IMR-90 (cell line): ENCODE results near the gene ELL. TPM values are rescaled to one million over a fixed set of nuclear protein-coding genes. Genes with fewer than 3 reads are reported as not detected.

Experiments
- ATAC-seq: fragments of 200-7000 bp; cut with Tn5 transposase; 2 replicates; pipeline ENCODE4 v1.9.1; 2020; ENCODE audit warnings: low read depth, mild to moderate bottlenecking, moderate library complexity
- BruUV-seq: library from RNA; stranded (reverse); fragments of 400-500 nt; replicated peaks from 2 replicates; lab custom pipeline; 2021; lab: Mats Ljungman, UMichigan
- CTCF ChIA-PET: fragments of 300-600 bp; formaldehyde crosslinking; extraction: SDS; loops from one replicate; lab custom pipeline; 2021; ENCODE audit warnings: antibody characterized with exemption; lab: Yijun Ruan, JAX
- POLR2A ChIA-PET: fragments of 300-600 bp; sonication (Branson Sonifier 250); formaldehyde crosslinking; loops from one replicate; lab custom pipeline; 2022; ENCODE audit warnings: antibody characterized with exemption; ENCODE audit not compliant: unreplicated experiment; lab: Charles Lee
- DNase-seq: peaks from one replicate; pipeline ENCODE4 v3.0.0; 2013
- H2AFZ ChIP-seq: replicated peaks from 2 replicates; pipeline ENCODE3; 2013; ENCODE audit warnings: low read length, mild to moderate bottlenecking; ENCODE audit not compliant: poor library complexity
- H2AK5ac ChIP-seq: 2 replicates; pipeline ENCODE4 v1.6.1; 2013; ENCODE audit warnings: low read depth, low read length, inconsistent platforms
- H2AK9ac ChIP-seq: replicated peaks from 2 replicates; pipeline ENCODE3; 2013; ENCODE audit warnings: mild to moderate bottlenecking, low read depth, low read length, moderate library complexity; ENCODE audit not compliant: poor library complexity
- H2BK120ac ChIP-seq: 2 replicates; pipeline ENCODE4 v1.6.1; 2013; ENCODE audit warnings: low read depth, low read length, inconsistent platforms
- H2BK15ac ChIP-seq: 3 replicates; pipeline ENCODE4 v1.6.1; 2013; ENCODE audit warnings: low read depth, low read length, inconsistent platforms
- H2BK20ac ChIP-seq: 2 replicates; pipeline ENCODE4 v1.6.1; 2013; ENCODE audit warnings: low read depth, mild to moderate bottlenecking, inconsistent platforms, low read length, moderate library complexity
- H2BK5ac ChIP-seq: 2 replicates; pipeline ENCODE4 v1.6.1; 2013; ENCODE audit warnings: mild to moderate bottlenecking, low read depth, low read length, inconsistent platforms; ENCODE audit not compliant: poor library complexity, severe bottlenecking
- H3K14ac ChIP-seq: replicated peaks from 2 replicates; pipeline ENCODE4 v1.6.1; 2013; ENCODE audit warnings: low read depth, low read length, inconsistent platforms
- H3K18ac ChIP-seq: 2 replicates; pipeline ENCODE4 v1.6.1; 2013; ENCODE audit warnings: low read depth, low read length, control low read depth
- H3K23ac ChIP-seq: 2 replicates; pipeline ENCODE4 v1.6.1; 2013; ENCODE audit warnings: low read depth, low read length, inconsistent platforms
- H3K27ac ChIP-seq: 2 replicates; pipeline ENCODE4 v1.5.1; 2013; ENCODE audit warnings: mild to moderate bottlenecking, control low read depth, low read length; ENCODE audit not compliant: insufficient read depth
- H3K27me3 ChIP-seq: 2 replicates; pipeline ENCODE4 v1.6.1; 2013; ENCODE audit warnings: low read length; ENCODE audit not compliant: control insufficient read depth, insufficient read depth
- H3K36me3 ChIP-seq: 2 replicates; pipeline ENCODE4 v1.6.1; 2013; ENCODE audit warnings: low read length, mixed read lengths; ENCODE audit not compliant: control insufficient read depth, insufficient read depth
- H3K4ac ChIP-seq: 2 replicates; pipeline ENCODE4 v1.6.1; 2013; ENCODE audit warnings: low read depth, low read length, inconsistent platforms
- H3K4me1 ChIP-seq: 2 replicates; pipeline ENCODE4 v1.6.1; 2013; ENCODE audit warnings: low read length, mixed read lengths; ENCODE audit not compliant: control insufficient read depth, insufficient read depth
- H3K4me2 ChIP-seq: 2 replicates; pipeline ENCODE4 v1.6.1; 2013; ENCODE audit warnings: low read depth, mild to moderate bottlenecking, control low read depth, low read length, moderate library complexity
- H3K4me3 ChIP-seq: 2 replicates; pipeline ENCODE4 v1.5.1; 2013; ENCODE audit warnings: low read depth, mild to moderate bottlenecking, control low read depth, low read length, moderate library complexity; ENCODE audit not compliant: insufficient read depth
- H3K56ac ChIP-seq: 2 replicates; pipeline ENCODE4 v1.6.1; 2013; ENCODE audit warnings: low read length, inconsistent platforms; ENCODE audit not compliant: insufficient read depth; ENCODE audit errors: extremely low read depth
- H3K79me1 ChIP-seq, 2 experiments: 2 replicates each; pipeline ENCODE4 v1.6.1; 2013; ENCODE audit warnings: low read length in 2 of 2, inconsistent platforms in 1 of 2, low read depth in 1 of 2
- H3K9ac ChIP-seq: 2 replicates; pipeline ENCODE4 v1.6.1; 2013; ENCODE audit warnings: low read depth, low read length, control low read depth
- H3K9me1 ChIP-seq: 2 replicates; pipeline ENCODE4 v1.6.1; 2013; ENCODE audit warnings: low read length, inconsistent platforms; ENCODE audit not compliant: insufficient read depth
- H3K9me3 ChIP-seq: 2 replicates; pipeline ENCODE4 v1.6.1; 2013; ENCODE audit warnings: low read length; ENCODE audit not compliant: control insufficient read depth, insufficient read depth
- H4K20me1 ChIP-seq: 2 replicates; pipeline ENCODE4 v1.6.1; 2013; ENCODE audit warnings: low read length, inconsistent platforms; ENCODE audit not compliant: insufficient read depth
- H4K5ac ChIP-seq: 2 replicates; pipeline ENCODE4 v1.6.1; 2013; ENCODE audit warnings: mild to moderate bottlenecking, low read depth, low read length, control low read depth
- H4K8ac ChIP-seq, 2 experiments: 2 replicates each; pipeline ENCODE4 v1.6.1; 2013; ENCODE audit warnings: low read depth in 2 of 2, low read length in 2 of 2, control low read depth in 1 of 2, inconsistent platforms in 1 of 2
- H4K91ac ChIP-seq: 2 replicates; pipeline ENCODE4 v1.6.1; 2013; ENCODE audit warnings: low read depth, low read length, inconsistent platforms; ENCODE audit not compliant: insufficient read depth
- BHLHE40 ChIP-seq: fragments of 150-350 bp; IDR thresholded peaks from 2 replicates; pipeline ENCODE4 v1.6.1; 2016; ENCODE audit warnings: mild to moderate bottlenecking, low read depth, low read length
- CEBPB ChIP-seq: IDR thresholded peaks from 2 replicates; pipeline ENCODE4 v1.6.1; 2012; ENCODE audit warnings: low read depth, low read length, improper control_type of control experiment
- CHD1 ChIP-seq: IDR thresholded peaks from 2 replicates; pipeline ENCODE4 v1.6.1; 2012; ENCODE audit warnings: low read depth, low read length, improper control_type of control experiment
- FOS ChIP-seq: fragments of 150-350 bp; IDR thresholded peaks from 2 replicates; pipeline ENCODE4 v1.6.1; 2016; ENCODE audit warnings: low read depth, low read length
- MAZ ChIP-seq: IDR thresholded peaks from 2 replicates; pipeline ENCODE4 v1.6.1; 2012; ENCODE audit warnings: low read depth, mild to moderate bottlenecking, low read length, improper control_type of control experiment, moderate library complexity, borderline replicate concordance
- MXI1 ChIP-seq: IDR thresholded peaks from 2 replicates; pipeline ENCODE4 v1.6.1; 2012; ENCODE audit warnings: low read depth, mild to moderate bottlenecking, low read length, moderate library complexity, borderline replicate concordance
- NFE2L2 ChIP-seq: fragments of 150-350 bp; IDR thresholded peaks from 2 replicates; pipeline ENCODE4 v1.6.1; 2016; ENCODE audit warnings: low read depth, mild to moderate bottlenecking, low read length
- POLR2A ChIP-seq: IDR thresholded peaks from 2 replicates; pipeline ENCODE4 v1.6.1; 2012; ENCODE audit warnings: mild to moderate bottlenecking, low read depth, low read length
- RAD21 ChIP-seq: IDR thresholded peaks from 2 replicates; pipeline ENCODE4 v1.6.1; 2012; ENCODE audit warnings: low read length, improper control_type of control experiment
- RCOR1 ChIP-seq: IDR thresholded peaks from 2 replicates; pipeline ENCODE4 v1.6.1; 2012; ENCODE audit warnings: mild to moderate bottlenecking, low read length, improper control_type of control experiment; ENCODE audit not compliant: insufficient replicate concordance
- SMC3 ChIP-seq: fragments of 150-350 bp; IDR thresholded peaks from 2 replicates; pipeline ENCODE4 v1.6.1; 2016; ENCODE audit warnings: low read depth, mild to moderate bottlenecking, antibody characterized with exemption, low read length, moderate library complexity
- USF2 ChIP-seq: fragments of 150-350 bp; IDR thresholded peaks from 2 replicates; pipeline ENCODE4 v1.6.1; 2017; ENCODE audit warnings: mild to moderate bottlenecking, antibody characterized with exemption, low read length, low read depth
- WGBS, 2 experiments: methylation state at CpG; one replicate each; pipeline versions ENCODE4 v1.1.5 to v1.1.7; 2013; ENCODE audit warnings: missing lambda C conversion rate in 2 of 2; ENCODE audit not compliant: insufficient read length in 1 of 2; ENCODE audit errors: extremely low coverage in 2 of 2; 5-methylcytosine and 5-hydroxymethylcytosine counted together
- dilution Hi-C: fragments of 300-500 bp; cut with HindIII; formaldehyde crosslinking; loops from one replicate; pipeline ENCODE4 v1.14.3; 2018; ENCODE audit warnings: low sequenced_read_pairs; ENCODE audit not compliant: unreplicated experiment
- in situ Hi-C: fragments of 300-500 bp; cut with MboI; formaldehyde crosslinking; loops from 3 replicates; pipeline ENCODE4 v1.14.3; 2019; ENCODE audit warnings: low sequenced_read_pairs, inconsistent platforms, mixed read lengths
- intact Hi-C: fragments of 100-400 bp; cut with micrococcal nuclease; formaldehyde crosslinking; loops from 2 replicates; pipeline ENCODE4 v1.10.0; 2022
- polyA plus RNA-seq, 3 experiments: library from polyadenylated mRNA; depleted of rRNA; stranded (reverse); fragments of >200 nt; gene quantifications; 2 replicates each; pipeline ENCODE4 v1.2.3, GENCODE V29; 2012; ENCODE audit warnings: low replicate concordance in 1 of 3
- total RNA-seq: library from RNA; depleted of rRNA; stranded (reverse); fragments of >200 nt; gene quantifications from 2 replicates; pipeline ENCODE4 v1.2.3, GENCODE V29; 2012
- TF ChIP-seq, protein P1 (sequence below): fragments of 150-350 bp; IDR thresholded peaks from 2 replicates; pipeline ENCODE4 v1.6.1; 2016; ENCODE audit warnings: low read depth, mild to moderate bottlenecking, low read length, moderate library complexity, borderline replicate concordance

ELL gene
- total and polyA plus RNA-seq, 2 of the 4 experiments (the other 2 are of a cell fraction): 6.3 to 13.1 TPM

- TF ChIP-seq USF2: no peak
- TF ChIP-seq NFE2L2: no peak
- no peak for TF ChIP-seq POLR2A
Observed at GRCh38 chr19:18414504-18415177, 107.2 kb downstream of the ELL start (continued).

DNA sequence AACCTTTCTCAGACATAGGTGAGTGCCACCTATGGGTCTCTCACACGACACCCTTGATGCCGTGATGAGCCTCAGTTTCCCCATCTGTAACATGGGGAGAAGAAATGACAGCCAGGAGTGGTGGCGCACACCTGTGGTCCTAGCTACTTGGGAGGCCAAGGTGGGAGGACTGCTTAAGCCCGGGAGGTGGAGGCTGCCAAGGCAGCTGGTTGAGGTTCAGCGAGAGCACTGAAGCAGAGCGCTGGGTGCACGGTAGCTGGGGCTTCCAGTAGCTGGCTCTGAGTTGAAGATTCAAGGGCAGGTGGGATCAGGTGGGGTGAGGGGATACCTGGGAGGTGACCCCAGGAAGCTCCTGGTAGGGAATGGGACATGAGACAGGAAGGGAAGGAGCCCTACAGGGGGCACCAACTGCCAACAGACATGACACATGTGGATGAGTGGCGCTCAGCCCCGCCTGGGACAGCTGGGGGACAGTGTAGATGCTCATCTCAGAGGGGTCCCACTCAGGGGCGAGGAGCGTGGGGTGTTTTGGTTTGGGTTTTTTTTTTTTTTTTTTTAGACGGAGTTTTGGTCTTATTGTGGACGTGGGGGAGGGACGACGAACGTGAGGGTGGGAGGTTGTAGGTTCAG, 109.1 kb downstream of the ELL start:
- BruUV-seq: no TSS peak
- Histone ChIP-seq H3K9me3 (no peaks in the 10 kb centered on the region), H4K91ac (no peak overlapping the region), H3K9ac (no peak overlapping the region), H2BK5ac (no peak overlapping the region), H3K14ac (no peak overlapping the region), H2BK20ac (no peak overlapping the region), H3K4me2 (no peak overlapping the region), H2BK15ac (no peak overlapping the region), H2BK120ac (no peak overlapping the region), H3K36me3 (no peaks in the 10 kb centered on the region), H4K20me1 (no peaks in the 10 kb centered on the region), H2AK9ac (no peak overlapping the region), H3K27ac (no peak overlapping the region), H4K8ac (no peak overlapping the region), H3K4ac (no peak overlapping the region), H3K18ac (no peak overlapping the region), H3K27me3 (no peaks in the 10 kb centered on the region), H2AK5ac (no peak overlapping the region), H3K4me1 (peaks cover 24% of the 10 kb centered on the region), H3K4me3 (no peak overlapping the region), H4K5ac (no peak overlapping the region), H3K79me1 (peaks cover 0 to 10% of the 10 kb centered on the region in 2 experiments; a peak in 2 of 4 replicates), H2AFZ (no peak overlapping the region), H3K9me1 (peaks cover 4% of the 10 kb centered on the region; the same call in 1 of the 2 replicates), H3K56ac (no peak overlapping the region), H3K23ac (no peak overlapping the region)
- ChIA-PET CTCF (no interaction called here), POLR2A (no interaction called here)
- ATAC-seq (no peak), DNase-seq (no peak)
- WGBS, 2 experiments: 88% methylated on average over 5 of the region's 16 CpGs; no CpG with 5 or more reads in 1 of the 2 experiments
- in situ Hi-C loops (loop anchor here (10.0 kb wide), 2 partner anchors 218 to 298 kb away; partner anchors contain the start of gene MPV17L2), intact Hi-C loops (loop anchor here (10.0 kb wide), 1 partner anchor 208 kb away; the partner anchor contains the start of gene RAB3A), dilution Hi-C loops (no loop called here)
- no peak for TF ChIP-seq RCOR1
- no peak for TF ChIP-seq FOS
- no peak for TF ChIP-seq BHLHE40
- no peak for TF ChIP-seq SMC3
- no peak for TF ChIP-seq MAZ
- TF ChIP-seq RAD21: no peak
- no peak for TF ChIP-seq CHD1
- no peak for TF ChIP-seq NFE2L2
- no peak for TF ChIP-seq CEBPB
- TF ChIP-seq, protein P1, sequence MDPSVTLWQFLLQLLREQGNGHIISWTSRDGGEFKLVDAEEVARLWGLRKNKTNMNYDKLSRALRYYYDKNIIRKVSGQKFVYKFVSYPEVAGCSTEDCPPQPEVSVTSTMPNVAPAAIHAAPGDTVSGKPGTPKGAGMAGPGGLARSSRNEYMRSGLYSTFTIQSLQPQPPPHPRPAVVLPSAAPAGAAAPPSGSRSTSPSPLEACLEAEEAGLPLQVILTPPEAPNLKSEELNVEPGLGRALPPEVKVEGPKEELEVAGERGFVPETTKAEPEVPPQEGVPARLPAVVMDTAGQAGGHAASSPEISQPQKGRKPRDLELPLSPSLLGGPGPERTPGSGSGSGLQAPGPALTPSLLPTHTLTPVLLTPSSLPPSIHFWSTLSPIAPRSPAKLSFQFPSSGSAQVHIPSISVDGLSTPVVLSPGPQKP: no peak
- no peak for TF ChIP-seq USF2
- TF ChIP-seq MXI1: no peak
